NCI-H2227 treated with DMSO at 0.1 percent for 48 hours (cell line): ENCODE data around the gene OR2S2.
"Not testable (repeated sequence)": the region's sequence is repeated elsewhere in the genome, so short reads cannot be mapped to it uniquely, and the experiment has no call there.

Experiments
- DNase-seq: peaks from one replicate; lab custom pipeline; 2025; lab: John Stamatoyannopoulos, UW

Gene OR2S2

DNA sequence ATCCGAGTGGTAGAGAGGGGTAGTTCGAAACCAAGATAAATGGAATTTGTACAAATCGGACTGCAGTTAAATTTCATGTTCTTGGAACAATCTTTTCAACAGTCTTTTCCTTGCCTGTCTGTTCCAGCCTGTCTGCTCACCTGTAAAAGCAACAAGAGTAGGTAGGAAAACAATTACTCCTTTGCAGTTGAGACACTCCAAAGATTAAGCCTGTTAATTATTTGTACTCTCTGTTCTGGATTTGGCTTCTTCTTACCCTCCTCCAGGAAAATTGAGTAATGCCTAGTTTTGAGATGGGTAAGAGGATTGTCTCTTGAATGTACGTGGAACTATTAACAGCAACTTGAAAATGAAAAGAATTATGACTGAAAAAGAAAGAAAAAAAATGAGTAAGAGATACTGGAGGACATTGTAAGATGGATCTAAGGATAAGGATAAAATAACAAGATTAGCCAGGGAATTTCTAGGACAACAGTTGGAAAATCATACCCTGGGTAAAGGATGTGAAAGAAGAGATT is 24.3 kb downstream of the OR2S2 start:
- no peak for DNase-seq

DNA sequence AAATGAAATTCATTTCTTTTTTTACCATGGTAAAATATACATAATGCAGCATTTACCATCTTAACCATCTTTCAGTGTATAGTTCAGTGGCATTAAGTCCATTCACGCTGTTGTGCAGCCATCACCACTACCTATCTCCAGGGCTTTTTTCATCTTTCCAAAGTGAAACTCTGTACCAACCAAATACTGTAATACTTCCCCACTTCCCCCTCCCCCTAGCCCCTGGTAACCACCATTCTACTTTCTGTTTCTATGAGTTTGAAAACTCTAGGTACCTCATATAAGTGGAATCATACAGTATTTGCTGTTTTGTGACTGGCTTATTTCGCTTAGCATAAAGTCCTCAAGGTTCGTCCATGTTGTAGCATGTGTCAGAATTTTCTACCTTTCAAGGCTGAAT is 25.2 kb downstream of the OR2S2 start:
- no peak for DNase-seq

DNA sequence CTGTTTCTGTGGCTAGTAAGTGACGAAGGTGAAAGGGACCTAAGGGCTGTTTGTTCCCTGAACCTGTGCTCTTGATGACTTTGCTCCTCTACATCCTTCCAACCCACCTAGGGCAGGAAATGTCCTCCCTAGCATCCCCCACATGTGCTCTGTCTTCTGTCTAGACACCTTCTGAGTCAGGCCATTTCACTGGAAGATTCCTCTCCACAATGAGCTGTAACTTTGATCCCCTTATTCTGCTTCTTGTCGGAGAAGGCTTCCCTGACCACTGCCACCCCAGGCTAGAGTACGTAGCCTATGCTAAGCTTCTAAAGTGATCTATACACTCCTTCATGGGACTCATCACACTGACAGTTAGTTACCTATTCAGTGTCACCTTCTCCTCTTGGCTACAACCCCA is 27.0 kb downstream of the OR2S2 start:
- no peak for DNase-seq

DNA sequence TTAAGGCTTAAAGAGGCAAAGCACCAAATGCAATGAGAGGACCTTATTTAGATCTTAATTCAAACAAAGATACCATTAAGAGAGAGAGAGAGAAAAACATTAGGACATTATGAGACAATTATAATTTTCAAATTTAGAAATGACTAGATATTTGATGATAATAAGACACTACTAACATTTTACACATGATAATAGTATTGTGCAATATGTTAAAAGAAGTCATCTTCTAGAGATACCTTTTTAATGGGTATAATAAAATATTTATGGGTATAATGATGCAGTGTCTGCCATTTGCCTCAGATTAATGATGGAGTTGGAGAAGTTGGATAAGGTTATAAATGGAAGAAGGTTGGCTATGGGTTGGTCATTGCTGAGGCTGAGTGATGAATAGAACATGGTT is 27.4 kb downstream of the OR2S2 start:
- DNase-seq = no peak

DNA sequence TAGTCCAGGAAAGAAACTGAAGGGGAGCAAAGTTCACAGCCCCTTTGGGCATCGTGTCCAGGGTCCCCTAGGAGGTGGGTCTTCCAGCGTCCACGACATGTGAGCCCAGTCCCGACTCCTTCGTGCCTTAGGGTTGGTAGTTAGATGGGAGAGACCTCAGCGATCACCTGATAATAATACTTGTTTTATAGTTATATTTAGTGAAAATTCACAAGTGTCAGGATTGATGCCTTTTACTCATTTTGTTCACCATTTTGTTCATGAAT is 28.6 kb downstream of the OR2S2 start:
- DNase-seq = no peak

DNA sequence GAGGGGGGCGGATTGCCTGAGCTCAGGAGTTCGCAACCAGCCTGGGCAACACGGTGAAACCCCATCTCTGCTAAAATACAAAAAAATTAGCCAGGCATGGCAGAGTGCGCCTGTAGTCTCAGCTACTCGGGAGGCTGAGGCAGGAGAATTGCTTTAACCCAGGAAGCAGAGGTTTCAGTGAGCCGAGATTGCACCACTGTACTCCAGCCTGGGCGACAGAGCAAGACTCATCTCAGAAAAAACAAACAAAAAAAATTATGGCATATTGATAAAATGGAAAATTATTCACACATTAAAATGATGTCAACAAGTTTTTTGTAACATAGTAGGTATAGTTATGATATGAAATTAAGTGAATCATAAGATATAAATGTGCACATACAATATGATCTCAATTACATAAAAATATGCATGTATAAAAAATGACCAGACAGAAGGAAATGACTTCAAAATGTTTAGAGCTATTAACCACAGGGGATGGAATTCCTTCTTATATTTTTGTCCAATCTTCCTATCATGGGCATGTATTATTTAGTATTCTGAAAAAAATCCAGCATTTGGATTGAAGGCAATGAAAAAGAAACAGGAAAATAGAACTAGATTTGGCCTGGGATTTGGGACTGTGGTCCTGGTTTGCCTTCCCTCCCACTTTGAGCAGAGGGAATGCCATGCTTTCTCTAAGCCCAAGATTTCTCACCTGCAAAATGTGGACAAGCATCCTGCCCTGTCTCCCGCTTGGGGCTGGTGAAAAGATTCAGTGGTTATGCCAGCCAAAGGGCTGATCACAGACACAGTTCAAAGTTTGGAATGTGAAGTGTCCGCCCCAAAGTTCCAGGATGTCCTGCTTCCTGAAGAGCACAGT is 29.1 kb downstream of the OR2S2 start:
- no peak for DNase-seq

DNA sequence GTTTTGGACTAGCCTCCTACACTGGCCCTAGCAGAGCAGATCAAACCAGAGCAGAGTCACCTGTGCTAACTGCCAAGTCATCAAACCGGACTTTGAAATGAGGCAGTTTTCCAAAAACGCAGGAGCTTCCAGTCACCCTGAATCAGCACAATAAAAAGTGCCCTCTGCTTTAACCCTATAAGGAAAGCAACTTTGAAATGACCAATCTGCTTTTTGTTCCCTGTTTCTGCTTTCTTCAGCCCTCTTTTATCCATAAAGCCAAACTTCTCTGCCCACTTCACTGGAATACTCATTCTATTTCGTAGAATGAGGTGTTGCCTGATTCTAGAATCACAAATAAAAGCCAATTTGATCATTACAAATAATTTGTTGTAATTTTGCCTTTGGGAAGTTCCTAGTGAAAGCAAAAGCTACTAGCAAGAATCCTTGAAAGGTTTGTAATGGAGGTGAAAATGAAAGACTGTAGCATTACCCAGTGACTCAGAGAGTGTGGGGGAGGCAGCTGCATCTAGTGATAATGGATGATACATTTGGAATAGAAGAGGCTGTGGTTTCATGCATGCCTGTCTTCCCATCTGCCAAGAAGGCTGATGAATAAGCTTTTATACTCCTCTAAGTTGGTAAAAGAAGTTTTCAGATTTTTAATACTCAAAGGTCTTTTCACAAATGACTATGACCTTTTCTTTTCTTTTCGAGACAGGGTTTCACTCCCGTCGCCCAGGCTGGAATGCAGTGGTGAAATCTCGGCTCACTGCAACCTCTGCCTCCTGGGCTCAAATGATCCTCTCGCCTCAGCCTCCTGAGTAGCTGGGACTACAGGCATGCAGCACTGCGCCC is 33.8 kb downstream of the OR2S2 start:
- DNase-seq = peak; percentile 6

DNA sequence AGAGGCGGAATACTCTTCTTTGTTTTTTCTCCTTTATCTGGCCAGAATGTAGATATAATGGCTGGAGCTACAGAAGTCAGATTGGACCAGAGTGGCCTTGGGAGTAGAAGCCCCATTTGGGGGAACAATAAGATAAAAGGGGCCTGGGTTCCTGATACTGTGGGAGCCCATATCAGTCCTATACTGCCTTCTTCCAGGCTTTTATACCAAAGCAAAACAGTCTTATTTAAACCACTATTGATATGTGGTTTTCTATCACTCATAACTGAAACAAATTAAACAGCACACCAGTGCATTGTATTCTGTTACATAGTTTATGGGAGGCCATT is 34.4 kb downstream of the OR2S2 start:
- DNase-seq = no peak

DNA sequence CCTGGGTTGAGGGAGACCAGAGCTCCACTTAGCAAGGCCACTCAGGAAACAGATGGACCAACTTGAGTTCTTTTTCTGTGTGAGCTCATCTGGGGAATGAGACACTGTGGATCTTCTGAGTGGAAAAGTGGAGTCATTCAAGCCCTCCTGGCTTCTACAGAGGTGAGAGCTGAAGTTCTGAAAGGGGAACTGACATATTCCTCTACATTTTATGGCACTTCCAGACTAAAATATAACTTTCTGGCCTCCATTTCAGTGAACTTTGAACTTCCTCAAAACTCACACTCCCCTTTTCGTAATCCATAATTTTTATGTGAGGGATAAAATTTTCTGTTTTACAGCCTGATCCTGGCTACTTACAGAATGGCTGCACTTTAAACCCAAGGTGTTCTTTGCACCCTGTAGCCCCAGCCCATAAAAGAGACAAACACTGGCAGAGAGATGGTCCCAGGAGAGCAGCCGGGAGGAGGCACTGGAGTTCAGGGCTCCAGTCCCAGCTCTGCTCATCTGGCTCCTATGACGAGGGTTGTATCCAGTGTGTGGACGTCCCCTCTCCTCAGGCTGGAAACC is 37.8 kb downstream of the OR2S2 start:
- DNase-seq = no peak

DNA sequence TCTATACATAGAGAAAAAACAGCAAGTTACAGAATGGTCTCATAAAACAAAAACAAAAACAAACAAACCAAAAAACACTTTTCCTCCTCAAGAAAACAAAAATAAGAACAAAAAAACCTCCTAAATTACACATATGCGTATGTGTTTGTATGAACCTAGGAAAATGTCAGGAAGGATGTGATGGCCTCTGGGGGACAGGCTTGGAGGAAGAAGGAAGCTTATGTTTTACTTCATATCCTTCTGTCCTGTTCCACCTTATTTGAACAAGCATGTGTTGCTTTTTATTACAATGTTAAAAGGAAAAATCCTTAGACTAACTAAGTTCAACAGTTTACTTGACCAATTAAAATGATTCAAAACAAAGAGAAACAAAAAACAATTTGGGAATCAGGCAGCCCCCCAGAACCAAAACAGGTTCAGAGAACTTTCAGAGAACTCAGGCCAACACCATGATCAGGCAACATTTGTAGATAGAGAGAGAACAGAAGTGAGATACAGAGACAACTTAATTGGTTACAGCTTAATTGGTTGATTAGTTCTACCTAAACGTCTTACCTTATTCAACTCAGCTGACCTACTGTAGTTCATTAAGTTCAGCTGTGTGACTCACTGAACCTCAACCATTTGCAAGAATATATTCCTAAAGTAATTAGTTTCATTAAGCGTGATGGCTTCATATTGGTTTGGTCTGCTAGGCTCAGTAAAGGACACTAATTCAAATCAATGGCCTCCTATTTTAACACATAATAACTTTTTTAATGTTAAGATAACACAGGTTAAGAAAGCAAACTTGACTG is 38.5 kb downstream of the OR2S2 start:
- no peak for DNase-seq

DNA sequence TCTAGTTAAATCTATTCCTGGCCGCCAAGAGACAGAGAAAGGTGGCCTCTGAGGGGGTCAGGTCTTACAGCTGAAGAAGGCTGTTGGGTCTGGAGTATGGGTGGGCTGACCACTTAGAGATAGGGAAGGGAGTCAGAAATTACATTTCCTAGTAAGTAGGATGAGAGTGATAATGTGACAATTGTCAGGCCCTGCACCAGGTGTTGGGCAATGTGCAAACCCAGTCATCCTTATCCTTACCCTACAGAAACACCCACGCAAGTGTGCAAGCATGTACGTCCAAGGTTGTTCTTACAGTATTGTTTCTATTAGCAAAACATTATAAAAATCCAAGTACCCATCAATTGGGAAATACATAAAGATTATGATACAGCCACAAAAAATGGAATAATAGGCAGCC is 39.2 kb downstream of the OR2S2 start:
- no peak for DNase-seq

DNA sequence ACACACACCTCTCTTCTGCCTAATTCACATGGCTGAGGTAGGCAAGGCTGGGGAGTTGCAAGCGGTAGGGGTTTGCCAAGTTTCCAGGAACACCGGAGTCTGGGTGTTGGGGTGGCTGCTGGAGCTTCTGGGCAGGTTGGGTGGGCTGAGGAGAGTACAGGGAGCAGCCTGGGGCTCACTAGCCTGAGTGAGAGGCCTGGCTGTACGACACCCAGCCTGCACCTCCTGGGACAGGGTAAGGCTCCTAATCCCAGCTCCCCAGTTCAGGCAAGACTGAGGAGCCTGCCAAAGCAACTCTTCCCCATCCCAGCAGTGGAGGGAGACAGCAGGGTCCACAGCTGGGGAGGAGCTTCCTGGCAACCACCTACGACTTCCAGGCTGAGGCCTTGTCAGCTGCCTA is 40.7 kb downstream of the OR2S2 start:
- DNase-seq = no peak

DNA sequence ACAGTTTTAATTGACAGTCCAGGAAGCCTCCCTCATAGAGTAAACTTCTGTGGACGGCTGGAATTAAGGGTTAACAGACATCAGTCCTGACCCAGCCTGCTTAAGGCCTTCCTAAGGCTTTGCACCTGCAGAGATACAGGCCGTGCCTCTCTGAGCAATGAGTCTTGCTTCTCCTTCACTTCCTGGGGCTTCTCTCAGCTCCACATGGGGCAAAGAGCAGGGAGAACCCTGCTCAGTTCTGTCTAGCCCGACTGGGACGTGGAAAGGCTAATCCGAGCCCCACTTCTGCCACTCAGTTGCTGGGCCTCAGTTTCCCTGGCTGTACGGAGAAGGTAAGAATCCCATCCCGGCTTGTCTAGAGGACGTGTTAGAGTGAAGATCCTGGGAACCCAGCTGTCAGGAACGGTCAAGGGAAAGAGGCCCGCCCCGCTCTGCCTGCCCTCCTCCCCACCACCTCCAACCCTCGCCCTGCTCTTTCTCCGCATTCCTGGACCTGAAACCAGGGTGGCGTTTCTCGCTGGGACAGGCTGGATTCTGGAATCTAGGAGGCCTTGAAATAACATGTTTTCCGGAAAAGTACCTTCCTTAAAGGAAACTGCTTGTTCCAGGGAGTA is 42.2 kb downstream of the OR2S2 start:
- DNase-seq = no peak

DNA sequence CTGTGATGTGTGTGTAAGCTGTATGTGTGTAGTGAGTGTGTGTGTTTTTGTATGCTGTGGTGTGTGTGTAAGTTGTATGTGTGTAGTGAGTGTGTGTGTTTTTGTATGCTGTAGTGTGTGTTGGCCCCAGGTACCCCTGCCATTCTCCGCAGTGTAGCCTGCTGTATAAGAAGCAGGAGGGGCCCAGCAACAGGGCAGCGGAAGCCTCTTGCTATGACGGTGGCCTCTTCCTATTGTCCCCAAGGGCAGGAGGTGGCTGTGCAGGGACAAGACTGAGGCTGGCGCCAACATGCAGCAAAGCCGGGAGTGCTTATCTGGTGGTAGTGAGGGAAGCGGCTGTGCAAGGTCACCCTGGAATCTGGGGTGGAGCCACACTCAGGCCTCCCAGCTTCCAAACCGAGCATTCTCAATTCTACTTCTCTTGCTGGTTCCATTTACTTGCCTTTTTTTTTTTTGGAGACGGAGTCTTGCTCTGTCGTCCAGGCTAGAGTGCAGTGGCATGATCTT is 43.6 kb downstream of the OR2S2 start:
- no peak for DNase-seq

DNA sequence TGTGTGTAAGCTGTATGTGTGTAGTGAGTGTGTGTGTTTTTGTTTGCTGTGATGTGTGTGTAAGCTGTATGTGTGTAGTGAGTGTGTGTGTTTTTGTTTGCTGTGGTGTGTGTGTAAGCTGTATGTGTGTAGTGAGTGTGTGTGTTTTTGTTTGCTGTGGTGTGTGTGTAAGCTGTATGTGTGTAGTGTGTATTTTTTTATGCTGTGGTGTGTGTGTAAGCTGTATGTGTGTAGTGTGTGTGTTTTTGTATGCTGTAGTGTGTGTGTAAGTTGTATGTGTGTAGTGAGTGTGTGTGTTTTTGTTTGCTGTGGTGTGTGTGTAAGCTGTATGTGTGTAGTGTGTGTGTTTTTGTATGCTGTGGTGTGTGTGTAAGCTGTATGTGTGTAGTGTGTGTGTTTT is 44.5 kb downstream of the OR2S2 start:
- DNase-seq = not testable (repeated sequence)

DNA sequence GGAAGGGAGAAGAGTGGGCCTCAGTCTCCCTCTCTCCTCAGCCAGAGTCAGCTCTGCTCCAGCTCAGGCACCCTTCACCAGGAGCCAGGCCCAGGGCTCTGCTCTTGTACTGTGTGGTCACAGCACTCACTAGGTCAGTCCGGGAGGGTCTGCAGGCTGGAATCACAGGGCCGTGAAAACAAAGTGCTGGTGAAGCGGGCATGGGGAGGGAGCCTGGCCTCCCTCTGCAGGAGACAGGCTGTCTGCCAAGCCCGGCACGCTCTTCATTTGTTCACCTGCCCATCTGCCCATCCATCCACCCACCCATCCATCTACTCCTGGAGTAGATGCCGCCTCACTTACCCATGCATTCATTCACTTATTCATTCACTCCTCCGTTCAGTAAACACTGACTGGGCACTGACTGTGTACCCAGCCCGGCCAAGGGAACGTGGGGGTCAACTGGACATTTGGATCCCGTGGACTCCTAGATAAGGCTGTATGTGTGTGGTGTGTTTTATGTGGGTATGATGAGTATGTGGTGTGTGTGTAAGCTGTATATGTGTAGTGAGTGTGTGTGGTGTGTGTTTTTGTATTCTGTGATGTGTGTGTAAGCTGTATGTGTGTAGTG is 45.1 kb downstream of the OR2S2 start:
- no peak for DNase-seq

DNA sequence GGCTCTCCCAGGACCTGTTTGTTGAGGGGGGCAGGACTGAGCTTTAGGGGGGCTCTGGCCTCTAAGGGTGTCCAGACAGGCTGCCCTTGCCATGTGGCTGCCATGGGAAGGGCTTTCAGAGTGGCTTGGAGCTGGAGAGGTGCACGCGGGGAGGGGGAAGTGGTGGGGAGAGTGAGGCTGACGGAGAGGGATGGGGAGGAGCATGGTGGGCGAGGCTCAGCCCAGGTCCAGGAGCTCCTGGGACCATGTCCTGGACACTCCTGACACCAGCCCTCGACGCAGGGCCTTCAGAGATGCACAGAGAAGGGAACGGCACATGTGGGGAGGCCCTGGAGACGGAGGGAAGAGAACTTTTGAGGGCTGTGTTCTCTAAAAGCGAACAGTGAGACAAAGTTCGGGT is 46.3 kb downstream of the OR2S2 start:
- DNase-seq = no peak

DNA sequence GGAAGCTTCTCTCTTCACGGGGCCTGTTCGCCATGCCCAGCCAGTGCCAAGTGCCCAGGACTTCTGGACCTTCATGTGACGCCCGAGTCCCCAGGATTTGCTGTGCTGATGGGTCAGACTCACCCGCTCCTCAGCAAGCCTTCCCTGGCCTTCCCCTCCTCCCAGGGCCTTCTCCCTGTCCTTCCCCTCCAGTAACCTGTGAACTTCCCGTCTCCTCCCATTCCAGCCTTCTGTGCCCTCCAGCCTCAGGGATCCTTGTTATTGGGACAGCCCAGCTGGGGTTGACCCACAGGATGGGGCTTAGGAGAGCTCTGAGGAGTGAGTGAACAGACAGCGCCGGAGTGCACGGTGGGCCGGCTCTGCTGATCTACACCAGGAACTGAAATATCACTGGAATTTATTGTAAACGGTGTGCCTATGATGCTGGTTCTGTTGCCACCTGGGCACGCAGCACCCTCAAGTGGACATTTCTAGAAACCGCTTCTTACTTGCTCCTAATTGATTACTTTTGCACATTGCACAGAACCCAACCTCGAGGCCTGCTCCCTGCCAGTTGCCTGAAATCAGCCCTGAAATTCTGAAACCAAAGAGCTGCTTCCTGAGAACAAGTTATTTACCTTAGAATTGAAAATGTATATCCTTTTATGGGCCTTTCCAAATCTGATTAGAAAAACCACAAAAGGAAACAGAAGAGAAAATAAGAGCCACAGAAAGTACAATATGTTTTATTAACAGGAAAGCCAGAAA is 47.2 kb downstream of the OR2S2 start:
- DNase-seq = no peak

DNA sequence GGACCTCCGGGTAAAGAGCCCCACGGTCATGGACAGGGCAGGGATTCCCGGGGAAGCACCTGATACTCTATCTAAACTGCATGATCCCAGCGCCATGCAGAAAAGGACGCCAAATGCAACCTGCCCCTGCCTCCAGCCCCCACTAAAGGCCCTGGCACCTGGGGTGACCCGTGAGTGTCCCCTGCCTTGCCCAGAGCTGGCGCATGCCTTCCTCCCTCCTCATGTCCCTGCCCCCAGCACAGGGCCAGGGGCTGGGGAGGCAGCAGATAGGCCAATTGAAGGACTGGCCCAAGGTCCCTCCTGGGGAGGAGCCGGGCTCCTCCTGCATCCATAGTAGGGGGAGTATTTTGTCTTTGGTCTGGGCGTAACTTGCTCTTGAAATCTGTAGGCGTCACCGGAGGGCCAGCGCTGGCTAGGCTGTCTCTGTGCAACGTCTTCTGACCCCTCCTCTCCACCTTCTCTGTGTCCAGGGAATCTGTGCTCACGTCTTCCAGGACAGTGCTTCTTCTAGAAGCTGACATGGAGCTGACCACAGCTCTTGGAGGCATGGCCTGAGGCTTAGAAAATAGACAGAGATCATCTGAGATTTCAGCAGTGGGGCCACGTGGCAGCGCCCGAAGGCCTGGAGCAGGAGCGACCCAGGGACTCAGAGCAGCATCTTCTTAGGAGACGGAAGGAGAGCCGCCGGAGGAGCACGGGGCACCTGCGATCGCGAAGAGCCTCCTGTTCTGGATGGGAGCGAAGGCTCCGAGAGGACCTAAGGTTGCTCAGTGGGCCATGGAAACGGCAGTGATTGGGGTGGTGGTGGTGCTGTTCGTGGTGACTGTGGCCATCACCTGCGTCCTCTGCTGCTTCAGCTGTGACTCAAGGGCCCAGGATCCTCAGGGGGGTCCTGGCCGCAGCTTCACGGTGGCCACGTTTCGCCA is 48.0 kb downstream of the OR2S2 start:
- no peak for DNase-seq
